ENCODE measurements around the gene ZNF609.

- TF ChIP-seq EZH2phosphoT487 (IDR thresholded peaks at IDR 0.05; ENCODE audit: insufficient read depth, low read depth): no peak
- no peak for TF ChIP-seq EZH2 (IDR thresholded peaks at IDR 0.05; ENCODE audit: insufficient read depth, poor library complexity, severe bottlenecking)
Observed at GRCh38 chr15:64483749-64484148, 23.4 kb downstream of the ZNF609 start.
